Psoas muscle (tissue), 8 donors: ENCODE results near the gene USE1. TPM values are rescaled to one million over a fixed set of nuclear protein-coding genes. Genes with fewer than 3 reads are reported as not detected.

Experiments used
- ATAC-seq, 4 donors: fragments of 200-7000 bp; cut with Tn5 transposase; one replicate each; pipeline ENCODE4 v1.9.1; 2020; ENCODE audit warnings: moderate library complexity in 3 of 4, mild to moderate bottlenecking in 2 of 4
- DNase-seq, 2 donors: peaks; one replicate each; pipeline ENCODE4 v3.0.0-alpha.2; 2020
- H3K27ac ChIP-seq: fragments of 200-600 bp; one replicate; pipeline ENCODE4 v1.8.0; 2022
- H3K27me3 ChIP-seq, 3 donors: fragments of 200-600 bp in 1 of 3; one replicate each; pipeline versions ENCODE4 v1.6.1 to v1.8.0; 2013 to 2022; ENCODE audit warnings: low read length in 2 of 3, mild to moderate bottlenecking in 2 of 3, moderate library complexity in 1 of 3; ENCODE audit not compliant: insufficient read depth in 3 of 3
- H3K36me3 ChIP-seq, 2 donors: fragments of 200-600 bp in 1 of 2; one replicate each; pipeline versions ENCODE4 v1.6.1 to v1.8.0; 2013 to 2022; ENCODE audit warnings: low read depth in 1 of 2, mild to moderate bottlenecking in 1 of 2, moderate library complexity in 1 of 2; ENCODE audit not compliant: insufficient read depth in 1 of 2
- H3K4me1 ChIP-seq: fragments of 200-600 bp; one replicate; pipeline ENCODE4 v1.8.0; 2022
- H3K4me3 ChIP-seq: fragments of 200-600 bp; one replicate; pipeline ENCODE4 v1.8.0; 2022; ENCODE audit warnings: mild to moderate bottlenecking
- H3K9me3 ChIP-seq: fragments of 200-600 bp; one replicate; pipeline ENCODE4 v1.8.0; 2022
- WGBS, 3 donors: extraction: QIAGEN DNeasy Blood & Tissue Kit; methylation state at CpG; one replicate each; pipeline versions ENCODE4 v1.1.6 to v1.1.7; 2013; 5-methylcytosine and 5-hydroxymethylcytosine counted together
- intact Hi-C, 2 donors: fragments of 100-400 bp; cut with DNase I; formaldehyde crosslinking; loops; one replicate each; pipeline versions ENCODE4 v1.11.0 to v1.14.2; 2022
- polyA plus RNA-seq, 3 donors: library from polyadenylated mRNA; stranded (reverse); fragments of 200-250 nt; gene quantifications; one replicate each; pipeline ENCODE4 v1.2.3, GENCODE V29; 2013
- total RNA-seq, 4 donors: library from RNA; stranded (reverse); fragmentation: NEBNext Ultra II Directional in 2 of 4; extraction: Animal tissue kit (Norgen Biotek cat#: 25700) in 2 of 4; gene quantifications; one replicate each; pipeline versions ENCODE4 v1.2.1 to v1.2.4, GENCODE V29; 2021 to 2023
- TF ChIP-seq, protein P1 (sequence below): fragments of 200-600 bp; IDR thresholded peaks from one replicate; pipeline ENCODE4 v1.8.0; 2022; ENCODE audit warnings: antibody characterized with exemption
- donor health status: healthy with polysubstance abuse.
- donor health status: DM: no; HTN: no; CAD: no; lungs with moderate emphysema.
- donor health status: Bipolar disorder and iron deficiency.
- donor health status: healthy.
- donor health status: DM: yes; HTN: yes; CAD: no.
- donor health status: DM: no; HTN: no; CAD: no.
- donor health status: DM: no; HTN: no; CAD: no.
- donor health status: DM: yes; HTN: yes; CAD: no.

USE1 gene
- total and polyA plus RNA-seq, 7 donors = 25.5 to 83.0 (median 41.2) TPM

DNA sequence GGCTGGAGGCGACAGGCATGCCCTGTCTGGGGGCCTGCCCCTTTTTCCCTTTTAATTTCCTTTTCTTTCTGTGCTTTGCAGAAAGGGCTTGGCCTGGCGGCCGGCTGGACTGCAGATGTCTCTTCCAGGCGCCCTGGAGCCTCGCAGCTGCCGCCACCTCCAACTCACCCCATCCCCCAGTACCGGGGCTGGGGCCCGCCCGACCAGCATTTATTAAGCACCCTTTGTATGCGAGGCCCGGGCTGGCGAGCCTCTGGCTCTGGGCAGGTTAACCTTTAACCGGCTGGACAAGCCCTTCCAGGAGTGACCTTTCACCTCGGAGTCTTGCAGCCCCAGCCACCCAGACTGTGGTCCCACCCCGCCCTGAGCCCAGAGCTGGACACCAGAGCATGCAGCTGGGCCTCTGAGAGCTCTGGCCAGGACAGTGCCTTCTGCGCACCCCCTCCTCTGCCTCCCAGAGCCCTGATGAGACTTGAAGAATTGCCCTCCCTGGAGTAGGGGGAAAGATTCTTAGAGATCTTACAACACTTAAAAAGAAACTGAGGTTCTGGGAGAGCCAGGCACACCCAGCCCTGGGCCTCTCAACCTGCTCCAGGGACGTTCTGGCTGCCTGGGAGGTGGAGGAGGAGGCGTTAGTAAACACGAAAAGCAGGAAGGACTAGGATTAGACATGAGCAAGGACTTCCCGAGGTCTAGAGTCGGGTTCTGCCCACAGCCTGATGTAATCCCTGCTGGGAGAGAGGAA, 31.7 kb downstream of the USE1 start:
- DNase-seq (peak in 1 of 2 donors; percentile 72), ATAC-seq (peak; percentile 5 to 8 (median 7))
- Histone ChIP-seq H3K27ac (peak overlapping the region; percentile 58), H3K4me1 (peaks cover 21% of the 10 kb centered on the region), H3K4me3 (peak overlapping the region; percentile 85), H3K9me3 (no peaks in the 10 kb centered on the region), H3K36me3 (no peaks in the 10 kb centered on the region), H3K27me3 (no peaks in the 10 kb centered on the region)
- intact Hi-C loops = no loop called here
- WGBS, 3 donors = 19 to 30% (median 28%) methylated on average over 21 of the region's 21 CpGs
- TF ChIP-seq, protein P1, sequence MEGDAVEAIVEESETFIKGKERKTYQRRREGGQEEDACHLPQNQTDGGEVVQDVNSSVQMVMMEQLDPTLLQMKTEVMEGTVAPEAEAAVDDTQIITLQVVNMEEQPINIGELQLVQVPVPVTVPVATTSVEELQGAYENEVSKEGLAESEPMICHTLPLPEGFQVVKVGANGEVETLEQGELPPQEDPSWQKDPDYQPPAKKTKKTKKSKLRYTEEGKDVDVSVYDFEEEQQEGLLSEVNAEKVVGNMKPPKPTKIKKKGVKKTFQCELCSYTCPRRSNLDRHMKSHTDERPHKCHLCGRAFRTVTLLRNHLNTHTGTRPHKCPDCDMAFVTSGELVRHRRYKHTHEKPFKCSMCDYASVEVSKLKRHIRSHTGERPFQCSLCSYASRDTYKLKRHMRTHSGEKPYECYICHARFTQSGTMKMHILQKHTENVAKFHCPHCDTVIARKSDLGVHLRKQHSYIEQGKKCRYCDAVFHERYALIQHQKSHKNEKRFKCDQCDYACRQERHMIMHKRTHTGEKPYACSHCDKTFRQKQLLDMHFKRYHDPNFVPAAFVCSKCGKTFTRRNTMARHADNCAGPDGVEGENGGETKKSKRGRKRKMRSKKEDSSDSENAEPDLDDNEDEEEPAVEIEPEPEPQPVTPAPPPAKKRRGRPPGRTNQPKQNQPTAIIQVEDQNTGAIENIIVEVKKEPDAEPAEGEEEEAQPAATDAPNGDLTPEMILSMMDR = no peak

- Histone ChIP-seq H3K4me3 (no peak overlapping the region), H3K27ac (no peak overlapping the region), H3K4me1 (peaks cover 8% of the 10 kb centered on the region), H3K27me3 (no peaks in the 10 kb centered on the region), H3K9me3 (no peaks in the 10 kb centered on the region), H3K36me3 (no peaks in the 10 kb centered on the region)
- no peak for ATAC-seq
- intact Hi-C loops = no loop called here
- 57 to 61% (median 60%) methylated on average over 19 to 21 of the region's 21 CpGs for WGBS, 3 donors
- TF ChIP-seq, protein P1 = no peak
- no peak for DNase-seq
These were observed 33.0 kb downstream of the USE1 start for GRCh38 chr19:17248011-17248776.

DNA sequence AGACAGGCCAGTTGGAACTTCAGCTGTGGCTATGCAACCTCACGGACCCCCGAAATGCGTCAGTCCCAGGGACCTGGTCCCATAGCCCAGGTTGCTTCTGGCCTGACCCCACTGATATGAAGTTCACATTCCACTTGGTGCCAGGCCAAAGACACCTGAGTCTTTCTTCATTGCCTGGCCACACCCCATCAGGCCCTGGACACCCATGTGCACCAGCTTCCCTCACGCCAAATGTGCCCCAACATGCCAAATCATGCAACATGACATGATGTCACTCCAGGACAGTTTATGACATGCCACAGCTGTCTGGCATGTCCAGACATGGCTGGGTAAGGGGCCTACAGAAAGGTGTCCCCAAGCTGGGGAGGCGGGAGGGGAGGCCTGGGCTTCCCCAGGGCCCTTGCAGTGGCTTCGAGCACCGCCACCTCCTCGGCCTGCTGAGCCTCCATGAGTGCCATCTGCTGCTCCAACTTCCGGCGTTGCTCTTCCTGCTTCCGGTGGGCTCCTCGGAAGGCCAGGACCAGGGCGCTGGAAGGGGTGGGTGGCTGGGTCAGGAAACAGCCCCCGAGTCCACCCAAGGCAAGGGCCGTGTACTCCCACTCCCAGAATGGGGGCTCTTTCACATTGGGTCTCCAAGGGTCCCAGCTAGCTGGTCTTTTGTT, 34.9 kb downstream of the USE1 start:
- Histone ChIP-seq H3K36me3 (no peaks in the 10 kb centered on the region), H3K27ac (no peak overlapping the region), H3K9me3 (no peaks in the 10 kb centered on the region), H3K4me1 (peaks cover 8% of the 10 kb centered on the region), H3K27me3 (peaks cover 0 to 3% (median 0%) of the 10 kb centered on the region in 3 donors), H3K4me3 (no peak overlapping the region)
- ATAC-seq = no peak
- TF ChIP-seq, protein P1 = no peak
- DNase-seq = no peak
- WGBS, 3 donors = 71 to 92% (median 84%) methylated on average over 14 to 15 of the region's 15 CpGs
- intact Hi-C loops = no loop called here

DNA sequence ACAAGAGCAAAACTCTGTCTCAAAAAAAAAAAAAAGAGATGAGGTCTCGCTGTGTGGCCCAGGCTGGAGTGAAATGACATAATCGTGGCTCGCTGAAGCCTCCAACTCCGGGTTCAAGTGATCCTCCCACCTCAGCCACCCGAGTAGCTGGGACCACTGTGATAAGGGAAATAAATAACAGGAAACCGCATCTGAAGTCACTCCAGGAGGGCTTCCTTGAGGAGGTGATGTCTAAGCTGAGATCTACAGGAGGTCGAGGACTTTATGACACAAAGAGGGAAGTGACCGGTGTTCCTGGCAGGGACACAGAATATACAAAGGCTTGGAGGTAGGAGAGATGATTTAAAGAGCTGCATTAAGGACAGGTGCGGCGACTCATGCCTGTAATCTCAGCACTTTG, 39.5 kb downstream of the USE1 start:
- H3K27me3 ChIP-seq = peaks cover 0 to 3% (median 0%) of the 10 kb centered on the region in 3 donors
- H3K27ac ChIP-seq = no peak overlapping the region
- intact Hi-C loops = no loop called here
- TF ChIP-seq, protein P1 = no peak
- DNase-seq (no peak), ATAC-seq (no peak)
- H3K4me1 ChIP-seq = no peaks in the 10 kb centered on the region
- H3K4me3 ChIP-seq = no peak overlapping the region
- H3K9me3 ChIP-seq = no peaks in the 10 kb centered on the region
- no peaks in the 10 kb centered on the region for H3K36me3 ChIP-seq
- 84 to 90% (median 85%) methylated on average over 10 of the region's 10 CpGs for WGBS, 3 donors
